Tibial nerve (tissue), 4 donors: ENCODE data around the gene MOSPD3. TPM values are rescaled to one million over a fixed set of nuclear protein-coding genes. Genes with fewer than 3 reads are reported as not detected.

Experiments used
- DNase-seq, 2 donors: peaks; one replicate each; pipeline ENCODE4 v3.0.0-alpha.2; 2019; ENCODE audit warnings: low spot score in 2 of 2
- H3K27ac ChIP-seq, 4 donors: fragments of 200-600 bp; sonication (generic) in 3 of 4; one replicate each; pipeline ENCODE4 v1.5.1; 2017 to 2019; ENCODE audit warnings: mild to moderate bottlenecking in 1 of 4
- H3K27me3 ChIP-seq, 2 donors: fragments of 200-600 bp; sonication (generic) in 1 of 2; one replicate each; pipeline versions ENCODE4 v1.5.1 to v1.6.0; 2017 to 2019
- H3K36me3 ChIP-seq, 3 donors: fragments of 200-600 bp; sonication (generic); one replicate each; pipeline ENCODE4 v1.5.1; 2018 to 2019
- H3K4me1 ChIP-seq, 4 donors: fragments of 200-600 bp; sonication (generic) in 3 of 4; one replicate each; pipeline ENCODE4 v1.5.1; 2017 to 2019
- H3K4me3 ChIP-seq, 4 donors: fragments of 200-600 bp; sonication (generic) in 3 of 4; one replicate each; pipeline ENCODE4 v1.5.1; 2017 to 2019; ENCODE audit warnings: mild to moderate bottlenecking in 1 of 4, moderate library complexity in 1 of 4
- H3K9me3 ChIP-seq, 4 donors: fragments of 200-600 bp; sonication (generic) in 3 of 4; one replicate each; pipeline ENCODE4 v1.5.1; 2017 to 2019
- CTCF ChIP-seq, 5 experiments: fragments of 200-600 bp in 3 of 5; fragments of 450-650 bp in 2 of 5; sonication (generic) in 3 of 5; IDR thresholded peaks; one replicate each; pipeline ENCODE4 v1.5.1; 2016 to 2019; ENCODE audit warnings: antibody characterized with exemption in 5 of 5, mild to moderate bottlenecking in 3 of 5, moderate library complexity in 2 of 5
- EP300 ChIP-seq, 2 donors: sonication (generic); formaldehyde crosslinking; IDR thresholded peaks; one replicate each; pipeline ENCODE4 v1.6.1; 2017; ENCODE audit warnings: antibody characterized with exemption in 2 of 2, mild to moderate bottlenecking in 1 of 2
- POLR2A ChIP-seq, 2 donors: fragments of 450-650 bp; IDR thresholded peaks; one replicate each; pipeline ENCODE4 v1.6.1; 2017; ENCODE audit warnings: antibody characterized with exemption in 2 of 2, mild to moderate bottlenecking in 2 of 2, moderate library complexity in 2 of 2
- whole genome bisulfite sequencing, 2 donors: methylation state at CpG; one replicate each; pipeline ENCODE4 v1.1.5; 2018; 5-methylcytosine and 5-hydroxymethylcytosine counted together
- total RNA-seq, 4 donors: library from RNA; depleted of rRNA; stranded (reverse); fragments of >200 nt; gene quantifications; one replicate each; pipeline ENCODE4 v1.1.0, GENCODE V29; 2016

MOSPD3 gene
- total RNA-seq, 4 donors from 2014 or later = 9.4 to 31.2 (median 24.3) TPM

GRCh38 chr7:100613412-100614175 is 1.3 kb downstream of the MOSPD3 start:
- no peak for TF ChIP-seq CTCF (IDR thresholded peaks at IDR 0.05)
- DNase-seq = no peak
- WGBS, 2 donors = 87 to 89% methylated on average over 12 to 13 of the region's 13 CpGs
- Histone ChIP-seq H3K27ac (peak overlapping the region in 2 of 4 donors; percentile 94 to 96), H3K4me3 (peak overlapping the region in 3 of 4 donors; percentile 55 to 85 (median 66)), H3K36me3 (peaks cover 0 to 33% (median 0%) of the 10 kb centered on the region in 3 donors), H3K4me1 (peaks cover 0 to 22% (median 9%) of the 10 kb centered on the region in 4 donors), H3K9me3 (no peaks in the 10 kb centered on the region), H3K27me3 (no peaks in the 10 kb centered on the region)

- TF ChIP-seq EP300 (IDR thresholded peaks at IDR 0.05) (no peak), POLR2A (IDR thresholded peaks at IDR 0.05) (no peak), CTCF (IDR thresholded peaks at IDR 0.05) (no peak)
- no peaks in the 10 kb centered on the region for H3K9me3 ChIP-seq
- 87 to 93% methylated on average over 6 of the region's 6 CpGs for WGBS, 2 donors
- DNase-seq = no peak
- peaks cover 0 to 22% (median 9%) of the 10 kb centered on the region in 4 donors for H3K4me1 ChIP-seq
- no peaks in the 10 kb centered on the region for H3K27me3 ChIP-seq
- H3K4me3 ChIP-seq = no peak overlapping the region
- H3K27ac ChIP-seq = no peak overlapping the region
- peaks cover 0 to 33% (median 0%) of the 10 kb centered on the region in 3 donors for H3K36me3 ChIP-seq
These were observed 2.0 kb downstream of the MOSPD3 start for GRCh38 chr7:100614308-100614861.

GRCh38 chr7:100620239-100620638 is 7.9 kb downstream of the MOSPD3 start:
- no peak for DNase-seq
- Histone ChIP-seq H3K36me3 (peaks cover 0 to 40% (median 0%) of the 10 kb centered on the region in 3 donors), H3K4me1 (no peaks in the 10 kb centered on the region), H3K27ac (no peak overlapping the region), H3K4me3 (no peak overlapping the region), H3K27me3 (no peaks in the 10 kb centered on the region), H3K9me3 (no peaks in the 10 kb centered on the region)
- TF ChIP-seq CTCF (IDR thresholded peaks at IDR 0.05) (no peak), POLR2A (IDR thresholded peaks at IDR 0.05) (no peak), EP300 (IDR thresholded peaks at IDR 0.05) (no peak)
- 89 to 93% methylated on average over 6 of the region's 6 CpGs for WGBS, 2 donors

- no peak for TF ChIP-seq EP300 (IDR thresholded peaks at IDR 0.05)
- no peak for TF ChIP-seq CTCF (IDR thresholded peaks at IDR 0.05)
- TF ChIP-seq POLR2A (IDR thresholded peaks at IDR 0.05) = no peak
- WGBS, 2 donors = 93 to 95% methylated on average over 23 of the region's 23 CpGs
These were observed 8.5 kb downstream of the MOSPD3 start for GRCh38 chr7:100620804-100621203.

GRCh38 chr7:100621554-100621953 is 9.2 kb downstream of the MOSPD3 start:
- 64 to 71% methylated on average over 8 of the region's 8 CpGs for WGBS, 2 donors
- Histone ChIP-seq H3K9me3 (no peaks in the 10 kb centered on the region), H3K4me1 (peaks cover 0 to 6% (median 2%) of the 10 kb centered on the region in 4 donors), H3K4me3 (no peak overlapping the region), H3K27ac (no peak overlapping the region), H3K36me3 (peaks cover 0 to 28% (median 0%) of the 10 kb centered on the region in 3 donors), H3K27me3 (no peaks in the 10 kb centered on the region)
- DNase-seq = no peak
- TF ChIP-seq POLR2A (IDR thresholded peaks at IDR 0.05) = no peak
- TF ChIP-seq EP300 (IDR thresholded peaks at IDR 0.05) = no peak
- TF ChIP-seq CTCF (IDR thresholded peaks at IDR 0.05) = no peak

More at GRCh38 chr7:100620804-100621203, 8.5 kb downstream of the MOSPD3 start:
- H3K27me3 ChIP-seq = no peaks in the 10 kb centered on the region
- no peak overlapping the region for H3K27ac ChIP-seq
- peaks cover 0 to 34% (median 0%) of the 10 kb centered on the region in 3 donors for H3K36me3 ChIP-seq
- no peaks in the 10 kb centered on the region for H3K4me1 ChIP-seq
- no peak overlapping the region for H3K4me3 ChIP-seq
- DNase-seq = no peak
- no peaks in the 10 kb centered on the region for H3K9me3 ChIP-seq
